ENCODE results near the gene NOCT.
"Not testable (repeated sequence)": the region's sequence is repeated elsewhere in the genome, so short reads cannot be mapped to it uniquely, and the experiment has no call there.

Gene NOCT

GRCh38 chr4:139011225-139011950 lies 4.2 kb upstream of the NOCT start:
- no peak for DNase-seq

GRCh38 chr4:139014371-139015268 lies 961 bp upstream of the NOCT start:
- no peak for DNase-seq

GRCh38 chr4:139015948-139016471 lies 429 bp downstream of the NOCT start:
- peak; percentile 53 for DNase-seq

GRCh38 chr4:139017861-139018260 lies 2.3 kb downstream of the NOCT start:
- no peak for DNase-seq

GRCh38 chr4:139018501-139018900 lies 2.9 kb downstream of the NOCT start:
- DNase-seq, result no peak

GRCh38 chr4:139018971-139019758 lies 3.6 kb downstream of the NOCT start:
- no peak for DNase-seq

- no peak for DNase-seq
Measured at GRCh38 chr4:139020384-139020783, 4.8 kb downstream of the NOCT start.

- DNase-seq, result not testable (repeated sequence)
Measured at GRCh38 chr4:139021071-139021470, 5.5 kb downstream of the NOCT start.

- no peak for DNase-seq
Measured at GRCh38 chr4:139022835-139023234, 7.3 kb downstream of the NOCT start.

- DNase-seq, result no peak
Measured at GRCh38 chr4:139024686-139025085, 9.1 kb downstream of the NOCT start.

GRCh38 chr4:139025841-139026240 lies 10.3 kb downstream of the NOCT start:
- DNase-seq, result no peak

- DNase-seq, result no peak
Measured at GRCh38 chr4:139027776-139028175, 12.2 kb downstream of the NOCT start.

- DNase-seq, result peak; percentile 81
Measured at GRCh38 chr4:139028191-139028661, 12.6 kb downstream of the NOCT start.

- not testable (repeated sequence) for DNase-seq
Measured at GRCh38 chr4:139029866-139030363, 14.3 kb downstream of the NOCT start.

GRCh38 chr4:139030614-139031235 lies 15.1 kb downstream of the NOCT start:
- peak; percentile 60 for DNase-seq

GRCh38 chr4:139035650-139036049 lies 20.1 kb downstream of the NOCT start:
- DNase-seq, result no peak

- no peak for DNase-seq
Measured at GRCh38 chr4:139036885-139037284, 21.3 kb downstream of the NOCT start.

- no peak for DNase-seq
Measured at GRCh38 chr4:139038874-139039443, 23.4 kb downstream of the NOCT start.

- no peak for DNase-seq
Measured at GRCh38 chr4:139042981-139043460, 27.4 kb downstream of the NOCT start.

- no peak for DNase-seq
Measured at GRCh38 chr4:139044291-139044690, 28.7 kb downstream of the NOCT start.

GRCh38 chr4:139048026-139048425 lies 32.4 kb downstream of the NOCT start:
- no peak for DNase-seq

GRCh38 chr4:139050446-139050845 lies 34.9 kb downstream of the NOCT start:
- no peak for DNase-seq

Data from NCI-H146 (cell line).